ENCODE data around the gene SLC1A7.

DNA sequence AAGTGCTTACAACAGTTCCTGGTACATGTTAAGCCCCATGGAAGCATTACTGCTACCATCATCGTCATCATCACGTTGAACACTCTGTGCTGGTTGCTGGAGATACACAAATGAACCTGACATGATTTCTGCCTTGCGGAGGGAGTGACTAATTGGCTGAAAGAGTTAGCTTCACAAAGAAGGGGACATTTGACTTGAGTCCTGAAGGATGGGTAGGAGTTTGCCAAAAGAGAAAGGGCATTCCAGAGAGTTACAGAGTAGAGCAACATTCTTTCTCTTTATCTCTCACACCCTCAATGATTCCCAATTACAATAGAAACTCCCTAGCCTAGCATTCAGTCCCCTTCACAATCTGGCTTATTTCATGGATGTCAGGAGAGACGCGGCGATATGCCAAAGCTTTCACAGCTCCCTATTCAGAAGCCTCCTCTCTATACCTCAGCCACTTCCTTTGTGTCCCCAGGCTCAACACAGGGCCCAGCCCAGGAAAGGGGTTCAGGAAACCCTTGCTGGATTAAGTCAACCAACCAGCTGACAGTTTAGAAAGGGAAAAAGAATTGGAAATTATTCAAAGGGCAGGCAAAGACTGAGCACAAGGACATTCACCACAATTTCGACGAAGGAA is 38.0 kb downstream of the SLC1A7 start:
- TF ChIP-seq CTCF (IDR thresholded peaks at IDR 0.05; ENCODE audit: low read length) (no peak), EZH2 (IDR thresholded peaks at IDR 0.05; ENCODE audit: borderline replicate concordance, low read length) (no peak)

Measured in OCI-LY1 (cell line).